Measurements from ENCODE around the gene TMEM178B. TPM values are rescaled to one million over a fixed set of nuclear protein-coding genes. Genes with fewer than 3 reads are reported as not detected.

The TMEM178B gene
- total RNA-seq, 1 experiment from 2014 or later: 0.73 TPM

DNA sequence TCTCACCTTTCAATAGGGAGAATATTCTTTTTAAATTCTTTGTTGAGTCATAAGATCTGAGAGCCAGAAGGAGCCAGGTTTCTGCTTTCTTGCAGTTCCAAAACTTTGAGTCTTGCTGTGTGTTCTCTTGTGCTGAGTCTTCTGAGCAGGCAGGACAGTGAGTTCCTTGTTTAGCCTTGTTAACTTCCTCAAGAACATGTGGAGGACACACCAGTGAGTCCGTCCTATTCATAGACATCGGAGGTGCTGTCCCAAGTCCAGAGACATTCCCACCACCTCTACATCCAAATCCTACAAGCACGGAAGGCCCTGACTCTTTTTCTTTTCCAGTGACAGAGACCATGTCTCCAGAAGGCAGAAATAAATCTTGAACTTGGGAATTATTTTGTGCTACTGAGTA lies 342.1 kb downstream of the TMEM178B start:
- no peak for DNase-seq
- Histone ChIP-seq H3K27me3 (no peaks in the 10 kb centered on the region), H3K9me3 (replicated peaks) (no peaks in the 10 kb centered on the region), H3K4me3 (no peak overlapping the region), H3K4me1 (no peaks in the 10 kb centered on the region), H3K27ac (no peak overlapping the region), H3K36me3 (no peaks in the 10 kb centered on the region)

DNA sequence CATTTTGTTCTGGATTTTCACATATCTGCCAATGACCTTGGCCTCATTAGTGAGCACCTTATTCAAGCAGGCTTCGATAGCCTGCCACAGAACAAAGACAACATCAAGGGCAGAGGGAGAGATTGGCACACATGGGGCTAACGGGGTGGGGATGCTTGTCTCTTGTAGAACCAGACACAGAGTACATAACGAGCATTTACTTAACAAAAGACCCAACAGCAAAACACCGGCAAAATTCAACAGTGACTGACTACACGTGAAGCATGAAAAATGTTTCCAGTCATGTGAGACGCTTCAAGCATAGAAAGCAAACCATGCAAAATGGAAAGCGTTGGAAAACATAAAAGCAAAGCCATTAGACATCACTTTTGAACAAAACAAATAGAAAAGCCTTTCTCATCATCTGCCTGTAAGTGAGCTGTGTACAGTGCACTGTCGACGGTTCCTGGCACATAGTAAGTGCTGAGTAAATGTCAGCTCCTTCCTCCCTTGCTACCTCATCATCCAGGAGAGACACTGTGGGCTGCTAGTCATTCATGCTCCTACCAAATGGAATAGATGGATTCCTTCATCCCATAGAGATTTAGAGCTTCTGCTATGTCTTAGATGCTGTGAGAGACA lies 342.9 kb downstream of the TMEM178B start:
- H3K4me3 ChIP-seq: no peak overlapping the region
- H3K9me3 ChIP-seq (replicated peaks): no peaks in the 10 kb centered on the region
- no peaks in the 10 kb centered on the region for H3K4me1 ChIP-seq
- H3K27me3 ChIP-seq: no peaks in the 10 kb centered on the region
- no peaks in the 10 kb centered on the region for H3K36me3 ChIP-seq
- no peak overlapping the region for H3K27ac ChIP-seq
- DNase-seq: no peak

DNA sequence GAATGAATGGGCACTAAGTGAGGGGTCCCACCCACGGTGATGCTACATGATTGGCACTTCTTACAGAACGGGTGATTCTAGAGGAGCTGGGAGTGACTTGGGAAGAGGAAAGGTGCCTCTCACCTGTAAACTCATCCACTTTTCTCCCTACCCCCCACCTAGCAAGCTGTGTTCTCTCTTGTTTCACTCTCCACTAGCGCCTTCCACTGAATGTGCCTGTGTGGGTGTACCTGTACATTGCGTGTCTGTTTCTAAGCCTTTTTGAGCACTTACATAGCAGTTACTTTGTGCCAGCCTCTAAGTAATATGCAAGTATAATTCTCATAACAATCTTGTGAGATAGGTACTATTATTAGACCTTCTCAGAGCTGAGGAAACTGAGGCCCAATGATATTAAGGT lies 343.6 kb downstream of the TMEM178B start:
- no peak overlapping the region for H3K4me3 ChIP-seq
- no peak for DNase-seq
- no peak overlapping the region for H3K27ac ChIP-seq

DNA sequence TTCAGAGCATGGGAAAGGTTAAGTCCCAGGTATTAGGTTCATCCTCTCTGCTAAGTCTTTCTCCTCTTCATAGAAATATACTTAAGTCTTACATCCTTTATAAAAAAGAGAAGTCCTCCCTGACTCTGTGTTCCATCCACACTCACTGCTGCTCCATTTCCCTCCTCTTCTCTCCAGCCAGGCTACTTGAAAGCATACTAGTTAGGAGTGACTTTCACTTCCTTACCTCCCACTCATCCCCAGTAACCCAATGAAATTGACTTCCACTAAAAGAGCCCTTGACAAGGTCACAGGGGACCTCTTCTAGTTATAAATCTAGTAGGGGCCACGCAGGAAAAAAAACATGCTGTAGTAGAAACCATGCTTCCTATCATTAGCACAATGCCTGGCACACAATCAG lies 344.2 kb downstream of the TMEM178B start:
- DNase-seq: no peak
- Histone ChIP-seq H3K4me3 (no peak overlapping the region), H3K36me3 (no peaks in the 10 kb centered on the region), H3K9me3 (replicated peaks) (no peaks in the 10 kb centered on the region), H3K27ac (no peak overlapping the region), H3K27me3 (no peaks in the 10 kb centered on the region), H3K4me1 (no peaks in the 10 kb centered on the region)

More for the DNA sequence above, 343.6 kb downstream of the TMEM178B start:
- H3K36me3 ChIP-seq: no peaks in the 10 kb centered on the region
- no peaks in the 10 kb centered on the region for H3K4me1 ChIP-seq
- H3K9me3 ChIP-seq (replicated peaks): no peaks in the 10 kb centered on the region
- H3K27me3 ChIP-seq: no peaks in the 10 kb centered on the region

DNA sequence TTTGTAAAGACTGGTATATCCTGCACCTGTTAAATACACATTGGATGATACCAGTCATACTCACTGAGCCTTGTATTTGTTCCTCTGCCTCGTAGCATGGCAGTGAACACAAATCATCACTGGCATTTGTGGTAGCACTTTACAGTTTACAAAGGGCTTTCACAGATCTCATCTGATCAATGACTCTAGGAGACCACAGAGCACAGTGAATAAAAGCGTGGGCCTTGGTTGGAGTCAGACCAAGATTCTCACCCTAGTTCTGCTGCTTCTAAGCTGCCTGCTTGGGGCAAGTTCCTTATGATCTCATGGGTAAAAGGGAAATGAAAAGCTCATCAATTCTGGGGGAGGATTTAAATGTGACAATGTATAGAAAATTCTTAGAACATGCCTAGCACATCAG lies 347.4 kb downstream of the TMEM178B start:
- no peaks in the 10 kb centered on the region for H3K4me1 ChIP-seq
- no peak overlapping the region for H3K4me3 ChIP-seq
- no peaks in the 10 kb centered on the region for H3K27me3 ChIP-seq
- no peaks in the 10 kb centered on the region for H3K9me3 ChIP-seq (replicated peaks)
- no peak for DNase-seq
- no peaks in the 10 kb centered on the region for H3K36me3 ChIP-seq
- H3K27ac ChIP-seq: no peak overlapping the region

DNA sequence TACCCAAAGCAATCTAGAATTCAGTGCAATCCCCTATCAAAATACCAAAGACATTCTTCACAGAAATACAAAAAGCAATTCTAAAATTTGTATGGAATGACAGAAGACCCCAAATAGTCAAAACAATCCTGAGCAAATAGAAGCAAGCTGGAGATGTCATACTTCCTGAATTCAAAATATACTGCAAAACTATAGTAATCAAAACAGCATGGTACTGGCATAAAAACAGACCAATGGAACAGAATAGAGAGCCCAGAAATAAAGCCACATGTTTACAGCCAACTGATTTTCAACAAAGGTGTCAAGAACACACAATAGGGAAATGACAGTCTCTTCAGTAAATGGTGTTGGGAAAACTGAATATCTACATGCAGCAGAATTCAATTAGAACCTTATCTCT lies 353.3 kb downstream of the TMEM178B start:
- Histone ChIP-seq H3K27me3 (no peaks in the 10 kb centered on the region), H3K9me3 (replicated peaks) (no peaks in the 10 kb centered on the region), H3K4me3 (no peak overlapping the region), H3K27ac (no peak overlapping the region), H3K36me3 (no peaks in the 10 kb centered on the region), H3K4me1 (no peaks in the 10 kb centered on the region)
- DNase-seq: no peak

DNA sequence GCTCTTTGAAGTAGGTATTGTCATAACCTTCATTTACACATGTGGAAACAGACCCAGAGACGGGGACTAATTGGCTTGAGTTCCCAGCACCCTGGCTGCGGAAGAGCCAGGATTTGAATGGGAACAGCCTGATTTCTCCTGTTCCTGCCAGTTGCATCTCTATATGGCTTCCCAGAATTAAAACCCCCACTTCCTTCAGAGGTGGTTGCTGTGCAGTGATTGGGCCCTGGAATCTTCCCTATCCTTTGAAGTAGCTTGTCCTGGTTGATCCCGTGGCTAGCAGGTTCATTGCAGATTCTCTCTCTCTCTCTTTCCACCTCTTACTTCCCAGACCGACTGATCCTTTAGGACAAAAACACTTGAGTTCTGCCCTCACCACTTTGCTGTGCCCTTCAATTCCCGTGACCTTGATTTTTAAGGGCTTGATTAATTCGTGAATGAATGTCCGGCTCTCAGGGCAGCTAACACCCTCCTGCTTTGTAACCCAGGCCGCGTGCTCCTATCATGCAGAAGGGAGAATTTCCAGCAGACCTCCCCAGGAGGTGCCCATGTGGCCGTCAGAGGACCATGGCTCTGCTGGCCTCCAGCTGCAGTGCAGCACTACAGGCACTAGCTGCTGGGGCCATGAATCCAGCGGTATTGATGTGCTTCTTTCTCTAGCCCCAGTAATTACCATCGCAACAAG lies 356.7 kb downstream of the TMEM178B start:
- Histone ChIP-seq H3K4me3 (no peak overlapping the region), H3K27me3 (no peaks in the 10 kb centered on the region), H3K4me1 (no peaks in the 10 kb centered on the region), H3K36me3 (no peaks in the 10 kb centered on the region), H3K27ac (no peak overlapping the region), H3K9me3 (replicated peaks) (no peaks in the 10 kb centered on the region)
- no peak for DNase-seq

DNA sequence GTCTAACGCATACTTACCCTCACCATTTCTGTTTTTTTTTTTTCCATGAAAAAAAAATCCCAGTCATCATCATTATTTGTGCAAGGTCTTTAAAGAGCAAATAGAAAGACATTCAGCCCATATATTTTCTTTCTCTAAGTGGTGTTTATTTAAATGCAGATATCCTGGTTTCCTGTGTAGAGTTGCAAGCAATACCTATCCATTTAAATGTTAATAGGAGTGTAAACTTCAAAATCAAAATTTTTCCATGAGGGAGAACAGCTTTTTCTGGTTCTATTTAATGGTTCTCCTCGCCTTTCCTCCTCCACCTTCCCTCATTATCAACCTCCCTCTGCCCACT lies 357.2 kb downstream of the TMEM178B start:
- no peak for DNase-seq
- Histone ChIP-seq H3K4me1 (no peaks in the 10 kb centered on the region), H3K9me3 (replicated peaks) (no peaks in the 10 kb centered on the region), H3K4me3 (no peak overlapping the region), H3K27ac (no peak overlapping the region), H3K27me3 (no peaks in the 10 kb centered on the region), H3K36me3 (no peaks in the 10 kb centered on the region)

DNA sequence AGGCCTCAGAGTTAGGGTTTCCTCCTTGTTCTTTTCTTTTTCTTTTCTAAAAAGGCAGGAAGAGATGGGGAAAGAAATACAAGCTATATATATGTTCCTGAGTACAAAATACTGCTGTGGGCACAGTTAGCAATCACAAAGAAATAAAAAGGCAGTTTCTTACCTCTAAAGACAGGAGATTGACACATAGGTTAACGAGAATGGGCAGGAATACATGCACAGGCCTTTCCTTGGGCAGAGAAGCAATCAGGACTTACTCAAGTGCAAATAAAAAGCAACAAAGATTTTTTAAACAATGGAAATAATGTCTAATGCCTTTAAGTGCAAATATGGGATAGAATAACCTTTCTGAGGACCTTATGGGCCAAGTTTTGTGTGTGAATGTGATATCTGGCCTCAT lies 357.8 kb downstream of the TMEM178B start:
- H3K36me3 ChIP-seq: no peaks in the 10 kb centered on the region
- no peaks in the 10 kb centered on the region for H3K9me3 ChIP-seq (replicated peaks)
- no peak overlapping the region for H3K27ac ChIP-seq
- H3K27me3 ChIP-seq: no peaks in the 10 kb centered on the region
- no peak for DNase-seq
- H3K4me1 ChIP-seq: no peaks in the 10 kb centered on the region
- no peak overlapping the region for H3K4me3 ChIP-seq

DNA sequence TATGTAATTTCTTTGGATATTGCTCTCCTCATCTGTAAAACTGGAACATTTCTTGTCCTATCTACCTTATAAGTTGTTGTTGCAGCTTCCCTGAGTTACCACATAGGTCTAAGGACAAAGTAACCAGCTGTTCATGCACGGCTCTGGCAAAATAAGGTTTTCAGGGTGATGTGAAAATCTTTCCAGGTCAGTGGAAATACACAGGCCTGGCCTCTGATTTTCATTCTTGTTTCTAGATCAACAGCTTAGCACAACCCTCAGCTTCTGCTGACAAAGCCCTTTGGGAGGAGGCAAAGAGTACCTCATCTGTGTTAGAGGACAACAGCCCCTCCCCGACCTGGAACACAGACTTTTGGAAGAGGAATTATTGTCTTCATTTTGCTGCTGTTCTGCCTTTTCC lies 359.8 kb downstream of the TMEM178B start:
- DNase-seq: no peak
- no peaks in the 10 kb centered on the region for H3K4me1 ChIP-seq

DNA sequence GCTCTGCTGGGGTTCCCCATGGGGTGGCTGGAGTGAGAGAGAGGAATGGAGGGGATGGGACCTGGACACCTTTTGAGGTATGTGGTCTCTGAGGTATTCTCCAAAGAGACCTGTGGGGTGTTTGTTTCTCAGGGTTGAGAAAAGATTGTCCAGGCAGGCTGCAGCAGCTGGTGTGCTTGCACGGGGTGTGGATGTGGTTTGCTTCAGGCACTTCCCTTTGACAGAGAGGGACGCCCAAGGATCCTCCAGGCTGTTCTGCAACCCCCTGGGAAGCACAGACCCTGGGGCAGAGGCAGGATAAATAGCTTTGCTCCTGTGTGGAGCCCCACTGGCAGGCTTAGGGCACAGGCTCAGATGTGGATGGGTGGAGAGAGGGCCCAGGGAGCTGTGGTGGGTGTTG lies 362.3 kb downstream of the TMEM178B start:
- H3K4me1 ChIP-seq: no peaks in the 10 kb centered on the region
- no peaks in the 10 kb centered on the region for H3K9me3 ChIP-seq (replicated peaks)
- H3K4me3 ChIP-seq: no peak overlapping the region
- no peak for DNase-seq
- H3K36me3 ChIP-seq: no peaks in the 10 kb centered on the region
- no peaks in the 10 kb centered on the region for H3K27me3 ChIP-seq
- H3K27ac ChIP-seq: no peak overlapping the region

More for the DNA sequence above, 359.8 kb downstream of the TMEM178B start:
- no peaks in the 10 kb centered on the region for H3K36me3 ChIP-seq
- H3K9me3 ChIP-seq (replicated peaks): no peaks in the 10 kb centered on the region
- no peak overlapping the region for H3K27ac ChIP-seq
- no peaks in the 10 kb centered on the region for H3K27me3 ChIP-seq
- H3K4me3 ChIP-seq: no peak overlapping the region

DNA sequence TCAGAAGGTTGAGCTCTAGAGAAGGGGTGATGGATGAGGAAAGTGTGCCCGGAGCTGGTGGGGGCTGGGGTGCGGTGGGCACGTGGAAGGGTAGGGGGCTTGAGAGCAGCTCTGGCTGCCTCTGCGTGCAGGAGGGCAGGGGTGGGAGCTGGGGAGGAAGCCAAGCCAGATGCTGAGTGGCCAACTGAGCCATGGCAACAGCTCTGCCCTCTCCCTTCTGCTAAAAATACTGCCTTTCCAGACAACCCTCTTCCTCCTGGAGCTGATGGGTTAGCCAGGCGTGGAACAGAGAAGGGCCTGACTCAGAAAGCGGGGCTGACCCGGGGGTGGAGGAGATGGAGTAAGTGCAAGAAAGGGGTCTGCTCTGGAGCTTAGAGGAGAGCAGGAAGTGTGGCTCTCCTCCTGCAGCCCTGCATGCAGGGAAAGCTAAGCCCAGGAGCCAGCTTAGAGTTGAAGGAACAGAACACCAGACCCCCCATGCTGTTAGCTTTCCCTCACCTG lies 362.8 kb downstream of the TMEM178B start:
- Histone ChIP-seq H3K9me3 (replicated peaks) (no peaks in the 10 kb centered on the region), H3K36me3 (no peaks in the 10 kb centered on the region), H3K4me1 (no peaks in the 10 kb centered on the region), H3K27ac (no peak overlapping the region), H3K4me3 (no peak overlapping the region), H3K27me3 (no peaks in the 10 kb centered on the region)
- DNase-seq: no peak

DNA sequence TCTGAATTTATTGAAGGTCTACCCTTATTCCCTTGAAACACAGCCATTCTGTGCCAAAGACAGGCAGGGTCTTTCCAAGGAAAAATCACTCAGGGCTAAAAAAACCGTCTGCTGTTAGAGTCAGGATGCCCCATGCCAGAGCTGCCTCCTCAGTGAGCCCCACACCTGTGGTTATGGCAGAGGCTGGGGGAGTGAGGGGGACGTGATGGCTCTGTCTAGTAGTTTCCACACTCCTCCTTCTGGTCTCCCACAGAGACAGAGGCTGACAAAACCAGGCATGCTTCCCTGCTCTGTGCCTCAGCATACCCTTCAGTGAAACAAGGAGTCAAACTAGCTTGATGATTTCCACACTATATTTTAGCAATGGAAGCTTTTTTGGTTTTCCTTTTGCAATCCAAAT lies 365.3 kb downstream of the TMEM178B start:
- DNase-seq: no peak
- Histone ChIP-seq H3K4me3 (no peak overlapping the region), H3K9me3 (replicated peaks) (no peaks in the 10 kb centered on the region)

DNA sequence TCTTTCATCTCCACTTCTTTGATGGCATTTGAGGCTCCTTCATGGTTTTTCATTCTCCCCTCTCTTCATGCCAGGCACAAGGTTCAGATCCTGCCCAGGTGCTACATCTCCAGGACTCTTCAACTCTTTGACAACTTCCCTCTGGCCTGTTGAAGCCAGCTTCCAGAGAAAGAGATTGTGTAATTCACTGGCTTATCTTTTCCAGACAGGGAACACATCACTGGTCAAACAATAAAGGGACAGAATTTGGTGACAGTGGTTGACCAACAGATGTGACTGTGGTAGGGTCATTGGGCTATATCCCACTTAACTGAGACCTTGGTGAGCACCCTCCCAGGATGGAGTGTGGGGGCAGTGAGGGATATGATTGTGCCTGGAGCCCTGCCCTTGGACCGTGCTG lies 365.9 kb downstream of the TMEM178B start:
- H3K4me3 ChIP-seq: no peak overlapping the region
- no peaks in the 10 kb centered on the region for H3K36me3 ChIP-seq
- H3K27ac ChIP-seq: no peak overlapping the region
- DNase-seq: no peak
- no peaks in the 10 kb centered on the region for H3K4me1 ChIP-seq
- no peaks in the 10 kb centered on the region for H3K27me3 ChIP-seq
- H3K9me3 ChIP-seq (replicated peaks): no peaks in the 10 kb centered on the region

More for the DNA sequence above, 365.3 kb downstream of the TMEM178B start:
- H3K27ac ChIP-seq: no peak overlapping the region
- no peaks in the 10 kb centered on the region for H3K36me3 ChIP-seq
- no peaks in the 10 kb centered on the region for H3K4me1 ChIP-seq
- no peaks in the 10 kb centered on the region for H3K27me3 ChIP-seq

DNA sequence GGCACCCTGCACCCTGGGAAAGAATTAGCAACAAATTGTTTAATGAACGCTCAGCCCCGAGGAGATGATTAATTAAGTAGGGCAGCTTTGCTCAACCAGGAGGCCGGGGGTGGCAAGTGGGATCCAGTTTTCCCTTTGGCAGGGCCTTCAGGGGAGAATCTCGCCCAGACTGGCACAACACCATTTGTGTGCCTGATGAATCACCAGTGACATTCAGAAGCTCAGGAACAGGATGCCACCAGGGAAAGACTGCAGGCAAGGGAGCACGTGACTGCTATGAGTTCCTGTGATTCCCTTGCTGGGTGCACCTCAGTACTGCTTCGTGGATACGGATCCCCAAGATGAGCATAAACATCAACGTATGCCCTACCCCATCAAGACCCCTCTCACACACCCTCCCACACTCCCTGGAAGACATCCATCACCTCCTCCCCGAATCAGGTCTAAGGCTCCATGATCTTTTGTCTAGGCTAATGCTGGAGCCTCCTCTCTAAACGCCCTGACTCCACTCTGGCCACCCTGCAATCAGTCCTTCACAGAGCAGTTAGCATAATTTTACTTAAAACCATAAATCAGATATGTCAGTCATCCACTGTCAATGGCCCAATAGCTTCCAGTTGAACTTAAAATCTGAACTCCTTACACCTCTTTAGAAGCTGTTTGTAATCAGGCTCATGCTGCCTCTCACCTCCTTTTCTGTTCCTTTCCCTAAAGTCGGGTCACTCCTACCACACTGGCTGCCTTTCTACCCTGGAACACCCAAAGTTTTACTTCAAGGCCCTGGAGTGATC lies 368.2 kb downstream of the TMEM178B start:
- Histone ChIP-seq H3K36me3 (no peaks in the 10 kb centered on the region), H3K27me3 (no peaks in the 10 kb centered on the region; the same call in 1 of the 2 replicates), H3K4me1 (no peaks in the 10 kb centered on the region), H3K4me3 (no peak overlapping the region), H3K27ac (no peak overlapping the region), H3K9me3 (replicated peaks) (no peaks in the 10 kb centered on the region)
- DNase-seq: no peak

Measured in SJCRH30 (cell line).